Activated gamma-delta T cell (primary cell): ENCODE data around the gene RNF17.
"Not testable (repeated sequence)": the region's sequence is repeated elsewhere in the genome, so short reads cannot be mapped to it uniquely, and the experiment has no call there.

Source experiments
- DNase-seq: peaks from one replicate; lab custom pipeline; 2025; lab: John Stamatoyannopoulos, UW
- total RNA-seq, 2 donors: gene quantifications; one replicate each; lab custom pipeline; 2026; lab: John Stamatoyannopoulos, UW

The RNF17 gene
- total RNA-seq: 0 reads per million in 2 donors

GRCh38 chr13:24763596-24764275, at the start of gene RNF17:
Gene RNF17 (plus strand): TSS chr13:24764169. CDS start chr13:24764204, 35 bp downstream.
- no peak for DNase-seq

- no peak for DNase-seq
These were observed 48.0 kb upstream of the RNF17 start for GRCh38 chr13:24716011-24716410.

DNA sequence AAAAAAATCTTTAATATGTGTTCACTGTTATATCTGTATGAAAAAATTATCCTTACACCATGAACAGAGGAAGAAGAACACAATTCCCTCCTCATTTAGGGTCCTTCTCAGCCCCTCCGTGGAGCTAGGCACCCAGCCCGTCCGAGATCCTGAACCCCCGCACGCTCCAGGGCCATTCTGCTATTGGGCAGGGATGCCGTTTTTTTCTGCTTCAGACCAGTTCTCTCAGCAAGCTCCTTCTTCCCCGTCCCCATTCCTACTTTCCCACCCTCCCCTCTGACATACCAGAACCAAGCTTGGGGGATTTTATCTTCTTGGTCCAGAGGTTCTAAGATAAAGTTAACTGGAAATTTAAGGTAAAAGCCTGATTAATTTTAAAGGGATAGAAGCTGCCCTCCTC, 47.5 kb upstream of the RNF17 start:
- DNase-seq: no peak

- no peak for DNase-seq
These were observed 46.8 kb upstream of the RNF17 start for GRCh38 chr13:24717217-24717616.

GRCh38 chr13:24718192-24718965, 45.6 kb upstream of the RNF17 start:
- DNase-seq: no peak

GRCh38 chr13:24719139-24719538, 44.8 kb upstream of the RNF17 start:
- no peak for DNase-seq

DNA sequence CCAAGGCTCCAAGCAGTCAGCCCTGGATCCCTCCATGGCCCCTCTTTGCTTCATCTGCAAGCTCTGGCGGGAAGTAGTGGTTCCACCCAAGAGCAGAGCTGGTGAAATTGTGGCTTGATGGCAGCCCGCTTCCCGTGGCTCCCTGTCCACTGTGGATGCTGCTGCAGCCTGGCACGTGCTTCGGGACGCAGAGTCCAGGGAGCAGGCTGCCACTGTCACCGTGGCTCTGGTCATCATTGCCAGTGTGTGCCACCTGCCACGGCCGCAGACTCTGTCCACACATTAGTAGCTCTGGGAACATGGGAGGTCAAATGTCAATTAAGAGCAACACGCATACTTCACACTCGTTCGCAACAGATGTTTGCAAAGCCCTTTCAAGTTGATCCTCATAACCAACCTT, 40.8 kb upstream of the RNF17 start:
- DNase-seq: no peak

- no peak for DNase-seq
These were observed 39.3 kb upstream of the RNF17 start for GRCh38 chr13:24724714-24725113.

- no peak for DNase-seq
These were observed 38.6 kb upstream of the RNF17 start for GRCh38 chr13:24725379-24725778.

DNA sequence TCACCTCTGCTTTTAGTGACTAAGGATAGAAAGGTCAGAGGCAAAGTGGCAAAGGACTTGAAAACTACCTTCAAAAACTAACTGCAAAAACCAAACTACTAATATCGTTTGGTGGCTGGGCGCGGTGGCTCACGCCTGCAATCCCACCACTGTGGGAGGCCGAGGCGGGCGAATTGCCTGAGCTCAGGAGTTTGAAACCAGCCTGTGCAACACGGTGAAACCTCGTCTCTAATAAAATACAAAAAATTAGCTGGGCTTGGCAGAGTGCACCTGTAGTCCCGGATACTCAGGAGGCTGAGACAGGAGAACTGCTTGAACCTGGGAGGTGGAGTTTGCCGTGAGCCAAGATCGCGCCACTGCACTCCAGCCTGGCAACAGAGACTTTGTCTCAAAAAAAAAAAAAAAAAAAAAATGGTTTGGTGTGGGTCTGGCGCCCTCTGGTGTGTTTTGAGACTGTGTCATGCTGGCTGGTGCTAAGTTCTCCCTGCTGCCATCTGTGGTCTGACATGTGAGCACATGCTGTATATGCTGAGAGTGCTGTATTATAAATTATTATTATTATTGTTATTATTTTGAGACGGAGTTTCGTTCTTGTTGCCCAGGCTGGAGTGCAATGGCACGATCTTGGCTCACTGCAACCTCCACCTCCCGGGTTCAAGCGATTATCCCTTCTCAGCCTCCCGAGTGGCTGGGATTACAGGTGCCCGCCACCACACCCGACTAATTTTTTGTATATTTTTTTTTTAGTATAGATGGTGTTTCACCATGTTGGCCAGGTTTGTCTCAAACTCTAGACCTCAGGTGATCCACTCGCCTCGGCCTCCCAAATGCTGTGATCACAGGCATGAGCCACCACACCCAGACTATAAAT, 36.0 kb upstream of the RNF17 start:
- no peak for DNase-seq

DNA sequence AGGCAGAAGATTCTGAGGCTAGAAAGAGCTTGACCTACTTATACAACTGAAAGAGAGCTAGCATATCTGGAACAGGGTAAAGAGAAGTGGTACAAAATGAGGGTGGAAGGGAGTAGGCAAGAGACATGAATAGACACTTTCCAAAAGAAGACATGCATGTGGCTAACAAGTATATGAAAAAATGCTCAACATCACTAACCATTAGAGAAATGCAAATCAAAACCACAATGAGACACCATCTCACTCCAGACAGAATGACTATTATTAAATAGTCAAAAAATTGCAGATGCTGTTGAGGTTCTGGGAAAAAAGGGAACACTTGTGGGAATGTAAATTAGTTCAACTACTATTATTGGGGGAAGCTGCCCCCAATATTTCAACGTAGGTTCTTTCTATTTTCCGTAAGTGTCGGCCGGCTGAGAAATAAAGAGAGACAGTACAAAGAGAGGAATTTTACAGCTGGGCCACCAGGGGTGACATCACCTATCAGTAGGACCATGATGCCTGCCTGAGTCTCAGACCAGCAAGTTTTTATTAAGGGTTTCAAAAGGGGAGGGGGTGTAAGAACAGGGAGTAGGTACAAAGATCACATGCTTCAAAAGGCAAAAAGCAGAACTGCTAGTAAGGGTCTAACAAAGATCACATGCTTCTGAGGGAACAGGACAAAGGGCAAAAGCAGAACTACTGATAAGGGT, 32.9 kb upstream of the RNF17 start:
- not testable (repeated sequence) for DNase-seq

GRCh38 chr13:24734950-24735349, 29.0 kb upstream of the RNF17 start:
- DNase-seq: no peak

DNA sequence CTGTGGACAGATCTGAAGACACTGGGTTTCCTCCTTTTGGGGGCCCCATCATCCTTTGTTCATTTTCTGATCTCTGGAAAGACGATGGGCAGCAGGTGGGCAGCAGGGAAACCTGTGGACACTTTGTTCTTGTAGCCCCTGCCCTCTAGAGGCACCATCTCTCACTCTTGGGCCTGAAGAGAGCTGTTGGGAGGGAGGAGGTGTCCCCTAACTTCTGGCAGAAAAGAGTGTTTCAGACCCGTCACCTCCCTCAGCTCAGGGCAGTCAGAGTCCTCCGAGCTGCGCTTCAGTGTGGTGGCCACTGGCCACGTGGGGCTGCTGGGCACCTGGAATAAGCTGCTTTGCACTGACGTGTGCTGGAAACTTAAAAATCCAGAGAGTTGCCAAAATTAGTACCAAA, 26.9 kb upstream of the RNF17 start:
- DNase-seq: no peak

DNA sequence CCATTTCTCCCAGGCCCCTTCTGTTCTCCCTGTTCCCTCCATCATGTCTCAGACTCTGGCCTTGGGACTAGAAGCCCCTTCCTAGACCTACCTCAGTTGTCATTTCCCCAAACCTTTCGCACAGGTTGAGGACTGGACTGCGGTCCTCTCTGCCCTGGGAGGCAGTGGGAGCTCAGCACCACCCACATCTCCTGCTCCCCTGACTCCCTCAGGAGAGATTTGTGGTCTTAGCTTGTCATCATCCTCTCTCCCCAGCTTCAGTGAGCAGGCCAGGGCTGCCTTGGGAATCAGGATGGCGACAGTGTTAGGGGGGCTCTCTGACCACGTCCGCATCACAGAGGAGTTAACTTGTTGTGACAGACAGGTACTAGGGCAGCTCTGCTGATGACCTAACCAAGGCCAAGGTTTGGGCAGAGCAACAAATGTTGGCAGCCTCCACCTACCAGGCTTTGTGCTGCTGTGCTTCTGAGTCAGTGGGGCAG, 25.6 kb upstream of the RNF17 start:
- no peak for DNase-seq

DNA sequence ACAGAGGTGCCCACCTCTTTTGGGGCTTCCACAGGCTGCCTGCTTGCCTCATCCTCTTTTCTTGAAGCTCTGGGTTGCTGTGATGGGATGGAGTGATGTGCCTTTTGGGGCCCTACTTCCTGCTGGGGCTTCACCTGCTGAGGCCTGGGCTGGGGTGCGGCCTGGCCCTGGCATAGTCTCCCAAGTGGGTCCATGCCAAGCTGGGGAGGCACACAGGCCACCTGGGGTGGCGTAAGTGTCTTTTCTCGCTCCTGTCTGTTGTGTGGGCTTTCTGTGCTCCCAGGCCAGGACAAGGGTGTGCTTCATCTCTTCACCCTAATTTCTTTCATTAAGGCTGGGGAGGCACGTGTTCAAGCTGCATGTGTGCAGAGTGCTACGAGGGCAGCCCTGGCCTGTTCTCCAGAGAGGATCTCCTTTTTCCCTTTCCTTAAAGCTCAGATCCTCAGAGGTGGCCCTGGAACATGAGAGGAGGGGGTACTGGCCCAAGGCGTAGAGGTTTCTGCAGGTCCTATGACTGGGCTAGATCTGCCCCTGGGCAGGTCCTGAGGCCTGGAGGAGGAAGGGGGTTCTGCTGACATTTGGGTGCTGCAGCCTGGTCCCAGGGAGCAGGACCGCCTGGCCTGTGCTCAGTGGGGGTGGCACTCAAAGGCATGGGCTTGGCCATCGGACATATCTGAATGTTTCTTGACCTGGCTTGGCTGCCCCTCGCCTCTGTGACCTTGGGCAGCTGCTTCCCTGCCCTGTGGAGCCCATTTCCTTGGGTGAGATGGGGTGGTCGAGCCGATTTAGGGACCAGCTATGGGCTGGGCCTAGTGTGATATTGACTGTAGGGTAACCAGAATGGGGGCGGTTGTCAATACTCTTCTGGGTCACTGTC, 23.7 kb upstream of the RNF17 start:
- no peak for DNase-seq

DNA sequence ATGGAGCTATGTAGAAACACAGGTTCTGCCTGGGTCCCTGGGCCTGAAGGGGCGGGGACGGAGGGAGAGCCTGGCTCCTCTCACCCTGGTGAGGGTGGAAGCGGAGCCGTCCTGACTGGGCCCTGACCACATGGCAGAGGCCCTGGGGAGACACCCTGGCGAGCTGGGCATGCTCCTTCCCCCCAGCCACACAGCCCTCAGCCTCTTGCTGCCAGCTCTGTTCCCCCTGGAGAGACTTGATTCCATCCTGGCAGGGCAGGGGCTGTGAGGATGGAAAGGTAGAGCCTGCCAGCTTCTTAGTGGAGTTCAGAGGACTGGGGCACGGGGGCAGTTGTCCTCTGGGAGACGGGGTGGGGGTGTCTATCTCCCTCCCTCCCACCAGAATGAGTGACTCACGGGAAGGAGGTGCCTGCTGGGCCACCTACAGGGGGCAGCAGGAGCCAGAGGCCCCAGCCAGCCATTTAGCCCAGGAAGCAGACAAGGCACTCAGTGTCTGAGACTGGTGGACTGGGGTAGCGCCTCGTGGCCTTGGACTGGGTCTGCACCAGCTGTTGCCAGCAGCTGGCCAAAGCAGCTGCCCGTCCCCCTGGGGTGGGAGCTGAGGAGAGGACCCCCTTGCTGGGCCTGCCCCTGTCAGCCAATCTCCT, 22.8 kb upstream of the RNF17 start:
- DNase-seq: no peak

DNA sequence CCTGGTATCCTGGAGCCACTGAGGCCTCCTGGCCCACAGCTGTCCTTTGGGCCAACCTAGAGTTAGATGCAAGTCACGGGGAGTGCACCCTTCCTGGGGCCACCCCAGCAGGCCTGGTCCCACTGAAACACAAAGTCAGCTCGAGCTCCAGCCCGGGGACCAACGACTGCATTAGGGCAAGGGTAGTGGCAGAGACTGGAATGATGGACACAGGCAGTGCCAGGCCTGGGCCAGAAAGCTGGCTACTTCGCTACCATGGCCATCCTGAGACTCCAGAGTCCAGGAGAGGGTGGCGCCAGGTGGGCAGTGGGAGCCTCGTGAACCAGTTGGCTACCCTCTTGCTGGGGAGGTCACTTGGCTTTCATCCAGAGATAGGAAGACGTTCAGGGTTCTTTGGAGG, 22.2 kb upstream of the RNF17 start:
- DNase-seq: no peak

DNA sequence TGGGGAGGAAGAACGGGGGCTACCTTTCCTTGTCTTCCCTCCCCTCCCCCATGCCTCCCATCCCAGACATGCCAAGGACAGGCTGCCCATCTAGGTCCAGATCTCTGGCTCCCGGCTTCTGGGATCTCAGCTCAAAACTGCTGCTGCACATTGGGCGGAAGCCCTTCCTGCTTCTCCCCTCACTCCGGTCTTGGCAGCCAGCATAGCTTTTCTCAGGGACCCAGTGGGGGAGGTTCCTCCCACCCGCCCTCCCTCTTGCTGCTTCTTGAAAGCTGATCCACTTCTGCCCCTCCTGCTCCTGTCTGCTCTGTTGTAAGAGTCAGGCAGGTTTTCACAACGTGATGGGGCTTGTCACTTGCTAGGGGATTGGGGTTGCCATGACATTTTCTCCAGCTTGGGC, 21.7 kb upstream of the RNF17 start:
- no peak for DNase-seq

GRCh38 chr13:24742977-24743376, 21.0 kb upstream of the RNF17 start:
- DNase-seq: no peak

DNA sequence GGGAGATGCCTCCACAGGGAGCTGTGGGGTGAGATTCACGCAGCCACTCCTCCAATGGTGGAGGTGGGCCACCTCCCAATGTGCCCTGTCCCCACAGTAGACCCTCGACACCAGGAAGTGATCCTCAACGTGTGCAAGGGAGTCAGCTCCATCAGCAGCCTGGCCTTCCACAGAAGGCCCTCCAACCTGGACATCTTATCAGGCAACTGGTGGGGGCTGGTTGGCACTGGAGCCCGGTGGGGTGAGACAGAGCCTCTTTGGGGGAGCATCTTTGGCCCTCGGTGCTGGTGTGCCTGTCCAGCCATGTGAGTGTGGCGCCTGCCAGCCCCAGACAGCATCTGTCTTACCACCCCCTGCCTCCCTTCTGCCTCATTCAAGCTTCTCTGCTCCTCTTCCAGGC, 19.7 kb upstream of the RNF17 start:
- no peak for DNase-seq
